Measurements from ENCODE around the gene CBFA2T2.

The CBFA2T2 gene

DNA sequence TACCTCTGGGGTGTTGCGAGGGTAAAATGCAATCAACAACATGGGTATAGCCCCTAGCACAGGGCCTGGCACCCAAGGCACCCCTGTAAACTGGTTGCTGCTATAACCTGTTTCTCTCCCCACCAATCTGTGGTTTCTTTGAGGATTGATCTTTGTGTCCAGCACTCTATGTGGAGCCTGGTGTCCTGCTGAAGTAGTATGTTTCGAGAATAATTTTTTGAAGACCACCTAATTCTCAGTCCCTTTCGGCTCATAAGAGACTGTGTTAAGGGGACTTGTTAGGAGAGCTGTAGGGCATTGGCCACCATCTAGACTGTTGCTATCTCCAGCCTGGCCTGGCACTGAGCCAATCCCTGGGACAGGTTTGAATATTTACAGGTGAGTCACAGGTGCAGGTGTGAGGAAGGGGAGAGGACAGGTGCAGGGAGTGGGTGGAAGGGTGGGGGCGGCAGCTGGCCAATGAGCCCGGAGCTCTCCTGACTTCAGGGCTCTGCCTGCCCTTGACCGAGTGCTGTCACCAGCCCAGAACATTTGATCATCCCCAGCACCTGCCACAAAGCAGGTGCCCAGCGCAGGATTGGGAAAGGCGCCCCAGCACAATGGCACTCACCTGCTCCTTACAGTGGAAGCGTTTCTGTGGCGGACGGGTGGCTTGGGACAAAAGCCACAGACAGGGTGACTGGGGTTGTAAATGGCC lies 164.2 kb downstream of the CBFA2T2 start:
- H3F3A ChIP-seq (ENCODE audit: low read depth): no peaks in the 10 kb centered on the region
- H3K9ac ChIP-seq (ENCODE audit: low read depth, low read length, poor library complexity, severe bottlenecking): no peak overlapping the region
- H3K4me1 ChIP-seq (ENCODE audit: insufficient read depth, low read length, poor library complexity, severe bottlenecking): no peaks in the 10 kb centered on the region
- H3K4me2 ChIP-seq (ENCODE audit: low read depth, low read length, poor library complexity, severe bottlenecking): no peak overlapping the region
- H4K20me1 ChIP-seq (ENCODE audit: insufficient read depth, low read length, poor library complexity, severe bottlenecking): no peaks in the 10 kb centered on the region
- H3K79me2 ChIP-seq (ENCODE audit: insufficient read depth, low read length): no peaks in the 10 kb centered on the region
- no peaks in the 10 kb centered on the region for H3K36me3 ChIP-seq (ENCODE audit: insufficient read depth, low read length)
- no peaks in the 10 kb centered on the region for H3K27me3 ChIP-seq (ENCODE audit: insufficient read depth, low read length, poor library complexity, severe bottlenecking)
- TF ChIP-seq CTCF (conservative IDR thresholded peaks at IDR 0.05; ENCODE audit: low read length) (no peak), EZH2phosphoT487 (IDR thresholded peaks at IDR 0.05; ENCODE audit: borderline replicate concordance) (no peak)
- no peak overlapping the region for H2AFZ ChIP-seq (ENCODE audit: low read length)
- H3K9me3 ChIP-seq (ENCODE audit: insufficient read depth, low read depth, low read length): no peaks in the 10 kb centered on the region
- H3K4me3 ChIP-seq (ENCODE audit: low read length, poor library complexity, severe bottlenecking): no peak overlapping the region
- no peaks in the 10 kb centered on the region for H3K9me2 ChIP-seq (replicated peaks; ENCODE audit: low read depth, low read length)

- no peaks in the 10 kb centered on the region for H3K27me3 ChIP-seq (ENCODE audit: insufficient read depth, low read length, poor library complexity, severe bottlenecking)
Measured at GRCh38 chr20:33654680-33655161, 164.8 kb downstream of the CBFA2T2 start.

DNA sequence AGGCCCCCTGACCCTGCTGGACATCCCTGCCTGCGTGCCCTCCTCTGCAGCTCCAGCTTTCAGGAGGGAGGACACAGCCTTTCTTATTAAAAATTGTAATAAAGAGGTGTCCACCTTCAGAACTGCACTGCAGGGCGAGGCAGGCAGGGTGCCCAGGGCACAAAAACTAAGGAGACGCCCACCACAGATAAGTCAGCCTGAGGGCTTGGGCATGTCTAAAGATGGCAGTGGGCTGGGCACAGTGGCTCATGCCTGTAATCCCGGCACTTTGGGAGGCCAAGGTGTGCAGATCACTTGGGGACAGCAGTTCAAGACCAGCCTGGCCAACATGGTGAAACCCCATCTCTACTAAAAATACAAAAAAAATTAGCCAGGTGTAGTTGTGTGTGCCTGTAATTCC lies 165.3 kb downstream of the CBFA2T2 start:
- H3K4me1 ChIP-seq (ENCODE audit: insufficient read depth, low read length, poor library complexity, severe bottlenecking): no peaks in the 10 kb centered on the region
- H3K4me3 ChIP-seq (ENCODE audit: low read length, poor library complexity, severe bottlenecking): no peak overlapping the region
- H4K20me1 ChIP-seq (ENCODE audit: insufficient read depth, low read length, poor library complexity, severe bottlenecking): no peaks in the 10 kb centered on the region
- no peaks in the 10 kb centered on the region for H3K79me2 ChIP-seq (ENCODE audit: insufficient read depth, low read length)
- no peaks in the 10 kb centered on the region for H3F3A ChIP-seq (ENCODE audit: low read depth)
- no peaks in the 10 kb centered on the region for H3K9me2 ChIP-seq (replicated peaks; ENCODE audit: low read depth, low read length)
- H3K36me3 ChIP-seq (ENCODE audit: insufficient read depth, low read length): no peaks in the 10 kb centered on the region
- no peak overlapping the region for H2AFZ ChIP-seq (ENCODE audit: low read length)
- no peak overlapping the region for H3K4me2 ChIP-seq (ENCODE audit: low read depth, low read length, poor library complexity, severe bottlenecking)
- H3K27me3 ChIP-seq (ENCODE audit: insufficient read depth, low read length, poor library complexity, severe bottlenecking): no peaks in the 10 kb centered on the region
- TF ChIP-seq CTCF (conservative IDR thresholded peaks at IDR 0.05; ENCODE audit: low read length): no peak
- no peak for TF ChIP-seq EZH2phosphoT487 (IDR thresholded peaks at IDR 0.05; ENCODE audit: borderline replicate concordance)
- H3K9ac ChIP-seq (ENCODE audit: low read depth, low read length, poor library complexity, severe bottlenecking): no peak overlapping the region
- H3K9me3 ChIP-seq (ENCODE audit: insufficient read depth, low read depth, low read length): no peaks in the 10 kb centered on the region

More at GRCh38 chr20:33654680-33655161, 164.8 kb downstream of the CBFA2T2 start:
- no peaks in the 10 kb centered on the region for H4K20me1 ChIP-seq (ENCODE audit: insufficient read depth, low read length, poor library complexity, severe bottlenecking)
- H3K9me2 ChIP-seq (replicated peaks; ENCODE audit: low read depth, low read length): no peaks in the 10 kb centered on the region
- H2AFZ ChIP-seq (ENCODE audit: low read length): no peak overlapping the region
- no peak overlapping the region for H3K4me3 ChIP-seq (ENCODE audit: low read length, poor library complexity, severe bottlenecking)
- no peaks in the 10 kb centered on the region for H3K4me1 ChIP-seq (ENCODE audit: insufficient read depth, low read length, poor library complexity, severe bottlenecking)
- no peak overlapping the region for H3K9ac ChIP-seq (ENCODE audit: low read depth, low read length, poor library complexity, severe bottlenecking)
- no peak overlapping the region for H3K4me2 ChIP-seq (ENCODE audit: low read depth, low read length, poor library complexity, severe bottlenecking)
- no peaks in the 10 kb centered on the region for H3K36me3 ChIP-seq (ENCODE audit: insufficient read depth, low read length)
- TF ChIP-seq CTCF (conservative IDR thresholded peaks at IDR 0.05; ENCODE audit: low read length) (no peak), EZH2phosphoT487 (IDR thresholded peaks at IDR 0.05; ENCODE audit: borderline replicate concordance) (no peak)
- H3F3A ChIP-seq (ENCODE audit: low read depth): no peaks in the 10 kb centered on the region
- no peaks in the 10 kb centered on the region for H3K9me3 ChIP-seq (ENCODE audit: insufficient read depth, low read depth, low read length)
- H3K79me2 ChIP-seq (ENCODE audit: insufficient read depth, low read length): no peaks in the 10 kb centered on the region

Data from Loucy (cell line).